Astrocyte (in vitro differentiated cells and primary cell): ENCODE measurements around the gene CTNND2.

Experiments
- EZH2 ChIP-seq: IDR thresholded peaks from 2 replicates; pipeline ENCODE4 v1.6.1; 2012; ENCODE audit warnings: mild to moderate bottlenecking, low read length, inconsistent platforms; ENCODE audit not compliant: insufficient read depth
- TF ChIP-seq, protein P1 (sequence below): IDR thresholded peaks from 2 replicates; pipeline ENCODE4 v1.5.1; 2011; ENCODE audit warnings: low read depth, mild to moderate bottlenecking, inconsistent platforms, low read length, moderate library complexity; ENCODE audit not compliant: insufficient read depth

DNA sequence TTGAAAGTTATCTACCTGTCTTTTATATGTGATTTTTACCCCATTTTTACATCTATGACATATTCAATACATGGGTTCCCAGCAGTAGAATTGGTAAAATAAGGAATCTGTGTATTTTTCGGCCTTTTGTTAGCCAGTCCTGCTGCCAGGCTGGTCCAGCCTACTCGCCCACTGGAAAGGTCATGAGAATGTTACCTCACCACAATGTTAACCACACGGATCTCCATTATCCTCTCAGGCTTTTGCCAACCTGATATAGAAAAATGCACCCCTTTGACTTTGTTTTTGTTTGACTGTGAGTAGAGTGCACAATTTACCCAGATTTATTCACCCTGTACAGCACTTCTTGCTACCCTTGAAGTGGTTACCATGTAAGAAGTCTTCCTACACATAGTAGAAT, 167.2 kb downstream of the CTNND2 start:
- TF ChIP-seq, protein P1, sequence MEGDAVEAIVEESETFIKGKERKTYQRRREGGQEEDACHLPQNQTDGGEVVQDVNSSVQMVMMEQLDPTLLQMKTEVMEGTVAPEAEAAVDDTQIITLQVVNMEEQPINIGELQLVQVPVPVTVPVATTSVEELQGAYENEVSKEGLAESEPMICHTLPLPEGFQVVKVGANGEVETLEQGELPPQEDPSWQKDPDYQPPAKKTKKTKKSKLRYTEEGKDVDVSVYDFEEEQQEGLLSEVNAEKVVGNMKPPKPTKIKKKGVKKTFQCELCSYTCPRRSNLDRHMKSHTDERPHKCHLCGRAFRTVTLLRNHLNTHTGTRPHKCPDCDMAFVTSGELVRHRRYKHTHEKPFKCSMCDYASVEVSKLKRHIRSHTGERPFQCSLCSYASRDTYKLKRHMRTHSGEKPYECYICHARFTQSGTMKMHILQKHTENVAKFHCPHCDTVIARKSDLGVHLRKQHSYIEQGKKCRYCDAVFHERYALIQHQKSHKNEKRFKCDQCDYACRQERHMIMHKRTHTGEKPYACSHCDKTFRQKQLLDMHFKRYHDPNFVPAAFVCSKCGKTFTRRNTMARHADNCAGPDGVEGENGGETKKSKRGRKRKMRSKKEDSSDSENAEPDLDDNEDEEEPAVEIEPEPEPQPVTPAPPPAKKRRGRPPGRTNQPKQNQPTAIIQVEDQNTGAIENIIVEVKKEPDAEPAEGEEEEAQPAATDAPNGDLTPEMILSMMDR, result no peak
- TF ChIP-seq EZH2, result no peak
